Ovary (tissue), 3 donors: ENCODE measurements around the gene SNCA.

Source experiments
- EP300 ChIP-seq: sonication (generic); formaldehyde crosslinking; IDR thresholded peaks from one replicate; pipeline ENCODE4 v1.6.1; 2017; ENCODE audit warnings: antibody characterized with exemption
- TF ChIP-seq, protein P1 (sequence below), 3 donors: fragments of 450-650 bp in 2 of 3; fragments of 200-600 bp in 1 of 3; IDR thresholded peaks; one replicate each; pipeline versions ENCODE4 v1.5.1 to v1.8.0; 2016 to 2022; ENCODE audit warnings: antibody characterized with exemption in 3 of 3, mild to moderate bottlenecking in 1 of 3
- donor health status: DM: no; HTN: no; CAD: no.

DNA sequence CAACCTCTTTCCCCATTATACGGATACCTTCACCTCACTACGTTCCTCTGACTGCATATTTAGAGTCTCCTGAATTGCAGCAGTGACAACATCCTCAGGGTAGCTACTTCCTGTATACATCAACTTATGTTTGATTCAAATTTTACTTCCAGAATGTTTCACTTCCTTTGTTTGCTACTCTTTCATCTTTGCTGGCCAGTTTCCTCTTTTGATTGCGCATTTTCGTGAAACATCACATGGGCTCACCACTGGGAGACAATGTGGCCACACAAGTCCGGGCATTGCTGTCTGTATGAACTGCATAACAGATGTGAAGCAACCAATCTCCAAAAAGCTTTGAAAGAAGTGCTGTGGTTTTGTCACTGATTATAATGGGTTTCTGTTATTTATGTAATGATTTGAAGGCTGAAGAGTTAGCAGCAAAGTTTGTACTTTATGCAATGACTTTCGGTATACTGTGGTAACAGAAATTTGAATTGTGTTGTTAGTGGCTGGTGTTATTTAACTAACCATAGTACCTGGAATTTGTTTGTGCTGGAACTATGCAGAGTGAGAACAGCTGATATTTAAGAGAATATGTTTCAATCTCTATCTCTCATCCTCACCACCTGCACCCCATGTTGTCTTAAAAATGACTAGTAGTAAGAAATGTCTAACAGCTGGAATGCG lies 7.4 kb downstream of the SNCA start:
- TF ChIP-seq, protein P1, sequence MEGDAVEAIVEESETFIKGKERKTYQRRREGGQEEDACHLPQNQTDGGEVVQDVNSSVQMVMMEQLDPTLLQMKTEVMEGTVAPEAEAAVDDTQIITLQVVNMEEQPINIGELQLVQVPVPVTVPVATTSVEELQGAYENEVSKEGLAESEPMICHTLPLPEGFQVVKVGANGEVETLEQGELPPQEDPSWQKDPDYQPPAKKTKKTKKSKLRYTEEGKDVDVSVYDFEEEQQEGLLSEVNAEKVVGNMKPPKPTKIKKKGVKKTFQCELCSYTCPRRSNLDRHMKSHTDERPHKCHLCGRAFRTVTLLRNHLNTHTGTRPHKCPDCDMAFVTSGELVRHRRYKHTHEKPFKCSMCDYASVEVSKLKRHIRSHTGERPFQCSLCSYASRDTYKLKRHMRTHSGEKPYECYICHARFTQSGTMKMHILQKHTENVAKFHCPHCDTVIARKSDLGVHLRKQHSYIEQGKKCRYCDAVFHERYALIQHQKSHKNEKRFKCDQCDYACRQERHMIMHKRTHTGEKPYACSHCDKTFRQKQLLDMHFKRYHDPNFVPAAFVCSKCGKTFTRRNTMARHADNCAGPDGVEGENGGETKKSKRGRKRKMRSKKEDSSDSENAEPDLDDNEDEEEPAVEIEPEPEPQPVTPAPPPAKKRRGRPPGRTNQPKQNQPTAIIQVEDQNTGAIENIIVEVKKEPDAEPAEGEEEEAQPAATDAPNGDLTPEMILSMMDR (IDR thresholded peaks at IDR 0.05) = no peak
- no peak for TF ChIP-seq EP300
